Mucosa of gallbladder (tissue), 1 donor: ENCODE data around the gene RBMS2. TPM values are rescaled to one million over a fixed set of nuclear protein-coding genes. Genes with fewer than 3 reads are reported as not detected.

Experiments used
- DNase-seq: peaks from one replicate; pipeline ENCODE4 v3.0.0-alpha.2; 2020; ENCODE audit warnings: low spot score
- total RNA-seq: library from RNA; stranded (reverse); gene quantifications from one replicate; pipeline ENCODE4 v1.2.1, GENCODE V29; 2021
- donor health status: DM: no; HTN: no; CAD: no.

Gene RBMS2
- total RNA-seq, 1 donor from 2014 or later: 49.6 TPM

GRCh38 chr12:56581418-56582145 lies 60.0 kb downstream of the RBMS2 start:
- no peak for DNase-seq

GRCh38 chr12:56585098-56585497 lies 63.5 kb downstream of the RBMS2 start:
- DNase-seq: no peak

- no peak for DNase-seq
Measured at GRCh38 chr12:56589783-56590182, 68.2 kb downstream of the RBMS2 start.

DNA sequence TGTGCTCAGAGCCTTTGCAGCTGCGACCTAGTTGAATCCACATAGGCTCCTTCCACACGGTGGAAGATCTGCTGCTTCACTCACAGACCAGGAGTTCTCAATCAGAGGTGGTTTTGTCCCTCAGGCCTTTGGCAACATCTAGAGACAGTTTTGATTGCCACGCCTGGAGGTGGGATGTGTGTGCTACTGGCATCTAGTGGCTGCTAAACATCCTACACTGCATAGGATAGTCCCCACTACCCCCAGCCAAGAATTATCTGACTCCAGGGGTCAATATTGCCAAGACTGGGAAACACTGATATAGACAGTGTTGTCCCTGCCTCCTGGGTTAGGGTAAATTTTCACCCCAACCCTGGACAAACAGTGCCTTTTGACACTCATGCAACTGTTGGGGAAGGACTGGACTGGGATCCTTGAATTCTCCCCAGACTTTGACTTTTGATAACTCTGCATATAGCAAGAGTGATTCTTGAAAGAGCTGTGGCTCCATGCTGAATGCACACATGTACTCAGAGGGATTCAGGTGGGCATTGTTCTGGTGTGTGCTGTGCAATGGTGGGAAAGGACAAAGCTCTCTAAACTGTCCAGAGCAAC lies 68.7 kb downstream of the RBMS2 start:
- DNase-seq: no peak

DNA sequence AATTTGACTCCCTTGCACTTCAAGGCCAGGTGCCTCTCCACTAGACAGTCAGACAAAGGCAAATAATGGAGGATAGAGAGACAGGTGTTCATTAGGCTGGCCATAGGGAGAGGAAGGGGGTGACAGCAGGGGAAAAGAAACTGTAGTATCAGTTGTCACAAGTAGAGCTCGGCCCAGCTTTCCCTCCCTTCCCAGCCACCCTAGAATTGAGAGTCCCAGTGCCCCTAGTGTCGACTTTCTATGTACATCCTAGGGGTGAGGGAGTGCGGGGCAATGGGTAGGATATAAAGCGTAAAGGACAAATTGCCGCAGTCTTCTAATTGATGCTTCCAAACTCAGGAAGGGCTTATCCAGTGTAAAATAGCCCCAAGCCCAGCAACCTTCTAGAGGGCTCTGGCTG lies 69.5 kb downstream of the RBMS2 start:
- no peak for DNase-seq

DNA sequence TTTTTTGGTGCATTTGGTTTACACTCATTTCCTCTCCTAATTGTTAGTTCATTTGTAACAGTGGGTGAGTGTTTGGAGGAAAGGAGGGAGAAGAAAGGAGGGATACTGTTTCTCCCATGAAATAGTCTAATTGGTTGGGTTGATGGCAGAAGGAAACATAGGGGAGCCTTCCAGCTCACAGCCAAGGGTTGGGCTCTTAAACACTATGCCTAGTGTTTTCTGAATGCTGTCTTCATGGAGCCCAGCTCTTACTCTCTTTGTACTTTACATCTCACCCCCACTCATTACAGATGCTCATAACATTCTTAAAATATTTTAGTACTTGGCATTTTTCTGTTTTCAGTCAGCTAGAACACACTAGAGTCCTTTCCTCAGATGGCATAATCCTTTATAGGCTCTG lies 70.3 kb downstream of the RBMS2 start:
- DNase-seq: no peak

- DNase-seq: peak; percentile 35
Measured at GRCh38 chr12:56593909-56594621, 72.4 kb downstream of the RBMS2 start.

DNA sequence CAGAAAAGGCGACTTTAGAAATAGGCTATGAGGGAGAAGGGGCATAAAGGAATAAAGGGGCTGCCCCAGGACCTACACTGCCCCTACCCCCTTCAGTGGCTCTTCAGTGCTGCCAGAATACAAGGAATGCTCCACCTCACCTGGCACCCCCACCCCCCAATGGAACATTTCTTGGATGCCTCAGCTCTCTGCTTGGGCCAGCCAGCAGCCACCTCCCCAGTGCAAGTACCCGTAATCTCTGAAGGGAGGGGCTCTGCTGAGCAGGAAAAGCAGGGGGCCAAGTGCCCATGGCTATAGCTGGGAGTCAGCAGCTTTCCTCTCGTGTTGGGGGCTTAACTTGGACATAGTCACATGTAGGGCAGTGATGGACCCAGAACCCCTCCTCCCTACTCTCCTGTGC lies 75.2 kb downstream of the RBMS2 start:
- DNase-seq: no peak

GRCh38 chr12:56599041-56599440 lies 77.4 kb downstream of the RBMS2 start:
- no peak for DNase-seq

GRCh38 chr12:56599797-56600196 lies 78.2 kb downstream of the RBMS2 start:
- no peak for DNase-seq

GRCh38 chr12:56600753-56601152 lies 79.1 kb downstream of the RBMS2 start:
- DNase-seq: no peak

DNA sequence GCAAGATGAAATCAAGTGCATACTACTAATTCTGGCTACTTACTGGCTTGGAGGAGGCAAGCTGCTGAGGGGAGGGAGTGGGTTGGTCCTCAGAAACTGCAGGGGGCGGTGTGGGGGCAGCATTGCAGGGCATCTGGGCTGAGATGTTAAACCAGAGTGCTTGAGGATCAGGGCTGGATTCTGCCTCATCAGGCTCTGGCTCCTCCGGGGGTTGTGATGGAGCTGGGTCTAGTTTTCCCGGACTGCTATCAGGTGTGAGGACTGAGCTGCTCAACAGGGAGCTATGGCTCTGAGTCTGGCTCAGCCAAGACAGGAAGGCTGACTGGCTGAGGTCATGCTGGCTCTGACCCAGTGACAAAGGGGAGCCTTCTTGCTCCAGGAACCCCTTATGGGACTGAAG lies 79.9 kb downstream of the RBMS2 start:
- no peak for DNase-seq

GRCh38 chr12:56602239-56602638 lies 80.6 kb downstream of the RBMS2 start:
- no peak for DNase-seq

DNA sequence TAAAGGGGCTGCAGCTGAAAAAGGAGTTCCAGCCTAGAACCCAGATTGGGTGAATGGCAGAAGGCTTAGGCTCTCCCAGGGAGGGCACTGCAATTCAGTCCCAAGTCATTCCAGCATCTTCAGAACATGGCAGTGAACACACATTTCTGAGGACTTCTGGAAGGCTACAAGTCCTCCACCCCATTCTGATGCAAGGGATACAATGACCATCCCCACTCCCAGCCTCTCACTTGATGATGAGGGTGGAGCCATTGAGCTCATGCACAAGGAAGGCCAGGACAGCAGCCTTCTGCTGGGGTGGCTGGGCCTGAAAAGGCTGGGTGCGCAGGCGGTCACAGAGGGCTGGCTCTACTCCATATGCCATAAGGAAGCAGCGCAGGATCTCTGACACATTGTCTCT lies 82.7 kb downstream of the RBMS2 start:
- no peak for DNase-seq

GRCh38 chr12:56614627-56615026 lies 93.0 kb downstream of the RBMS2 start:
- DNase-seq: no peak

DNA sequence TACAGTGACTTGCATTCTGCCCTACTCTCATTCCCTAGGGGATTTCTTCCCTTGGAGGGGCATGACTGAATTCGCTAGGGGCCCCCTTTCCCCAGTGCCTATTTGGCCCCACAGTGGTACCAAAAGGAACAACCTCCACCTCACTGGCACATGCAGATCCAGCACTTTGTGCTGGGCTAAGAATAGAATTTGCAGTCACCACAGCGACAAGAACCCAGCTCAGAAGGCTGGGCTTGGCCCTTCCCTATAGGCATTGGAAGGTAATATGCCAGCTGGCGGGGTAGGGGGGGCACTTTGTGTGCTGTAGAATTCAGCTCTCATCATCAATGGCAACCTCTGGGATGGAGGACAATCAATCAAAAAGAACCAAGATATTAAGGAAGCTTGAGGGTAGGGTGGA lies 94.6 kb downstream of the RBMS2 start:
- no peak for DNase-seq

- no peak for DNase-seq
Measured at GRCh38 chr12:56616925-56617324, 95.3 kb downstream of the RBMS2 start.

DNA sequence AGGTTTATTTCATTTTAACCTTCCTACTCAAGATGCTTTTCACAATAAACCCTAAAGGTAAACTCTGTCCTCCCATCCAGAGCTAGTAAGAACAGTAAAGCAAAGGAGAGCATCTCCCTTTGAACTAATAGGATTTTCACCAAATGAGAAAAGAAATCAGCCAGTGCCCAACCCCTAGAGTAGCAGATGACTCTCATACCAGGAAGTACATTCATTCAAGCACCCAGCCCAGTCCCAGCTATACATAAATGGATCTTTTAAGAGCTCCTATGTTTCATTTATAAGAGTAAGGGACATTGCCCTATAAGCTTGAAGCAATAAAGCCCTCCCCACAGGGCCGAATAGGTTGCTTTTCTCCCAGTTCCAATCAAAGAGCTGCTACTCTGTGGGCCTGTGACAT lies 100.9 kb downstream of the RBMS2 start:
- DNase-seq: no peak

DNA sequence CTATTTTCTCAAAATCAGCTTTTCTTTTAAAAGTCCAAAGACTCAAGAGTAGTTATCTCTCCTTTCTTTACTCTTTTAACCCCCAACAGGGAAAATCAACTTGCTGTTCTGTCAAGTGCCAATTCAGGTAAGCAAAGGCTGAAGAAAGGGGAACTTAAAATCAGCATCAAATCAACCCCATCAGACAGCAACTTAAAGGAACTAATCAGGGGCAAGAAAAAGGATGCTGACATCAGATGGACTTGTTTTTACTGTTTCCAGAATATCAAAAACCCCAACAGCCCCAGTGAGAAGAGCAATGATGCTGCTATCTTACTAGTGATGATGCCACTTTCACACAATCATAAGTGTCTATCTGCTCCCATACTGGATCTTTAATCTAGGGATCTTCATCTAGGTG lies 105.1 kb downstream of the RBMS2 start:
- DNase-seq: no peak

GRCh38 chr12:56628671-56629458 lies 107.2 kb downstream of the RBMS2 start:
- peak; percentile 50 for DNase-seq

DNA sequence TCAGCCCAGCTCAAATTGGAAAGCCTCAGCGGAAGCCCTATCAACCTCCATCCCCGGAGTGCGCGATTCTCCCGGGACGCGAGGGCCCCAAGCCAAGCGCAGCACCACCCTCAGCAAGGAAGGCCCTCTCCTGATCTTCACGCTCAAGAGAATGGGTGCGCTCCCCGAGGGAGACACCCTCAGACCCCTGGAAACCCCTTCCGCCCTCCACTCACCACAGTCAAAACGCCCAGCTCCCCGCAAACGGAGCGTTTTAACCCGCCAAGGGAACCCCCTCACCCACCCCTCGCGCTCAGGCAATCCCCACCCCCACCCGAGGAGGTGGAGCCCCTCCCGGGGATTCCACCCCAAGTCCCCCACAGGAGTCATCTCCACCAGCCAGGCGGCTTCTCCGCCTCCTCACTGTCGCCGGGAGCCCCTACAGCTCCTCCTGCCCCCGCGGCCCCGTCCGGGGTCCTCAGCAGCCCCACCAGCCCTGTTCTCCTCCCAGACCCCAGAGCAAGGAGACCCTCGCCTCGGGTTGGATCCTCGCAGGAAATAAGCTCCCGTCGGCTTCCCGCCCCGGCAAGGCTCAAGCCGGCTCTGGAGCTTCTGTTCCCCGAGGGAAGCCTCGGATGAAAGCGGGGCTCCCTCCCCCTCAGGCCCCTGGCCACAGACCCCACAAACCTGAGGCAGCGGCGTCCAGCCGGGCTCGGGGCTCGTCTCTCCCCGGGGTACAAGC lies 108.0 kb downstream of the RBMS2 start:
- DNase-seq: no peak

DNA sequence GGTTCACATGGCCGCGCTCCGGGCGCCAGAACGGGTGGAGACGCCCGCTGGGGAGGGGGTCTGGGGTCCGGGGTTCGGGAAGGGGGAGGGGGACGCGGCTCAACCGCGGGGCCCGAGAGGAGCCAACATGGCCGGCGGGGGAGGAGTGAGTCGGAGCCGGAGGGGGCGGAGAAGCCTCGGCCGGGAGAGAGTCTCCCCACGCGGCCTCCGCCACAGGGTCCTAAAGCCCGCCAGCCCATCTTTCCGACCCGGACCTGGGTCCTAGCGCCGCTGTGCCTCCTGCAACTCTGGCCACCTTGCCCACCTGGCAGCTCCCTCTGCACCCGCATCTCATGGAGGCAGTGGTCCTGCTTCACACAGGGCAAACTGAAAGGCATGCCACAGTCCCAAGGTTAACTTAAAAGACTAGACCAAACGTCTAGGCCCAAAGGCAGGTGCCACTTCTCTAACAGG lies 108.6 kb downstream of the RBMS2 start, which contains the start of gene BAZ2A:
Gene BAZ2A (minus strand): TSS at position 147 of the 453 bp plus-strand sequence. CDS start 12,796 bp downstream, outside the sequence.
- peak; percentile 90 for DNase-seq
